ENCODE data around the gene SYCE1L.
"Not testable (repeated sequence)": the region's sequence is repeated elsewhere in the genome, so short reads cannot be mapped to it uniquely, and the experiment has no call there.

The SYCE1L gene

DNA sequence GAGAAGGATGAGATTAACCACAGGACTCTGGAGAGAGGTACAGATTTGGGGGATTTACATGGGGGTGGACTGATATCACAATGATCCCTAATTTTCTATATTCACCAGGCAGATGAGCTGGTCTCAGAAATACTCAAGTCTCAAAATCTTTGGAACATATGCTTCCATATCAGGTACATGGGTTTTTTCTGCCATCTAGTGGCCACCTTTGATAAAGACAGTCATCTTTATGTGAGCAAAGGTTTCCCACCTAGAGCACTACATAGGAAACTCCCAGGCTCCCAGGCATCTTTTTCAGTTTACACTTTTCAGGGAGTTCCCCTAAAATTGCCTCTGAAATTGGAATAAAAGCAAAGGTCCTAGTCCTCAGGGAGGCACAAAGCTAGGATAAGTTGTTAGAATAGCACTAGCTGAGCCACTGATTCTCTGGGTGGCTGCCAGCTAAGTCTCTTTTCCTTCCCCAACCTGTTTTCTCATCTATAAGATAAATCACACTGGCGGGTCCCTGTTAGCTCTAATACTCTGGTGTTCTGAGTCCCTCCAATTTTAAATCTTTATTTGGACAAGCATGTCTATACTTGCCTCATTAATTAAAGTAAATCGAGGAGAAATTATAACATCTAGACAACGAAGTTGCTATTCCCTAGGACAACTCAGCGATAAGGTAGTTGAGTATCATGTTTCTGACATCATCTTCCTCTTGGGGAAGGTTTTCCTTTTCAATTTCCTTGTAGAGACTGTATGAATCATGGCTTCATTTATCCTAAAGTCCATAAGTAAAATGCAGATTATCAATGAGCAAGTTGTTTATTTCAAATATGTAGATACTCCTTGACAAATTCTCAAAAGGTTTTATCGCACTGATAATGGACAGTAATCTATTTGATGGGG, 27.2 kb upstream of the SYCE1L start:
- Histone ChIP-seq H3K9me3 (ENCODE audit: control insufficient read depth, low read length) (no peaks in the 10 kb centered on the region), H3K4me1 (no peaks in the 10 kb centered on the region), H3K4me2 (ENCODE audit: low read length) (no peak overlapping the region), H3K27ac (no peak overlapping the region), H2AFZ (no peak overlapping the region), H3K79me2 (no peaks in the 10 kb centered on the region), H3K27me3 (ENCODE audit: control insufficient read depth, insufficient read depth, low read length) (no peaks in the 10 kb centered on the region), H3K4me3 (ENCODE audit: low read depth, low read length) (no peak overlapping the region), H3K9ac (no peak overlapping the region), H3K36me3 (ENCODE audit: control insufficient read depth, insufficient read depth, low read length) (no peaks in the 10 kb centered on the region)
- TF ChIP-seq, protein P1, sequence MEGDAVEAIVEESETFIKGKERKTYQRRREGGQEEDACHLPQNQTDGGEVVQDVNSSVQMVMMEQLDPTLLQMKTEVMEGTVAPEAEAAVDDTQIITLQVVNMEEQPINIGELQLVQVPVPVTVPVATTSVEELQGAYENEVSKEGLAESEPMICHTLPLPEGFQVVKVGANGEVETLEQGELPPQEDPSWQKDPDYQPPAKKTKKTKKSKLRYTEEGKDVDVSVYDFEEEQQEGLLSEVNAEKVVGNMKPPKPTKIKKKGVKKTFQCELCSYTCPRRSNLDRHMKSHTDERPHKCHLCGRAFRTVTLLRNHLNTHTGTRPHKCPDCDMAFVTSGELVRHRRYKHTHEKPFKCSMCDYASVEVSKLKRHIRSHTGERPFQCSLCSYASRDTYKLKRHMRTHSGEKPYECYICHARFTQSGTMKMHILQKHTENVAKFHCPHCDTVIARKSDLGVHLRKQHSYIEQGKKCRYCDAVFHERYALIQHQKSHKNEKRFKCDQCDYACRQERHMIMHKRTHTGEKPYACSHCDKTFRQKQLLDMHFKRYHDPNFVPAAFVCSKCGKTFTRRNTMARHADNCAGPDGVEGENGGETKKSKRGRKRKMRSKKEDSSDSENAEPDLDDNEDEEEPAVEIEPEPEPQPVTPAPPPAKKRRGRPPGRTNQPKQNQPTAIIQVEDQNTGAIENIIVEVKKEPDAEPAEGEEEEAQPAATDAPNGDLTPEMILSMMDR (IDR thresholded peaks at IDR 0.05), result peak; percentile 82

GRCh38 chr16:77172951-77173350, 26.3 kb upstream of the SYCE1L start:
- Histone ChIP-seq H3K79me2 (no peaks in the 10 kb centered on the region), H3K4me3 (ENCODE audit: low read depth, low read length) (no peak overlapping the region), H3K27ac (no peak overlapping the region), H3K9ac (no peak overlapping the region), H3K27me3 (ENCODE audit: control insufficient read depth, insufficient read depth, low read length) (no peaks in the 10 kb centered on the region), H2AFZ (no peak overlapping the region), H3K36me3 (ENCODE audit: control insufficient read depth, insufficient read depth, low read length) (no peaks in the 10 kb centered on the region), H3K9me3 (ENCODE audit: control insufficient read depth, low read length) (no peaks in the 10 kb centered on the region), H3K4me2 (ENCODE audit: low read length) (no peak overlapping the region), H3K4me1 (no peaks in the 10 kb centered on the region)
- TF ChIP-seq, protein P1 (IDR thresholded peaks at IDR 0.05), result no peak

DNA sequence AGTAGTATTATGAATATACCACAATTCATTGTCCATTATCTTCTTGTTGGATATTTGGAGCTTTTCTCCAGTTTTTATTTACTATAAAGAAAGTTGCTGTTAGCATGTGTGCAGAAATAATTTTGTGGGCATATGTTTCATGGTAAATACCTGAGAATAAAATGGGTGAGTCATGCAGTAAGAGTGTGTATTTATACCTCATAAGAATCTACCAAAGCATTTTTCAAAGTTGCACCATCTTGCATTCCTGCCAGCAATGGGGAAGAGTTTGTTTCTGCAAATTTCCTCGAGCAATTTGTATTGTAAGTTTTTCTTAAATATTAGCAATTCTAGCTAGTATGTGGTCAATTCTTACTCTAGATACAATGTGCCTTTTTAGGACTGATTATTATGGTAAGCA, 16.1 kb upstream of the SYCE1L start:
- no peaks in the 10 kb centered on the region for H3K27me3 ChIP-seq (ENCODE audit: control insufficient read depth, insufficient read depth, low read length)
- H3K27ac ChIP-seq, result no peak overlapping the region
- no peak overlapping the region for H3K4me2 ChIP-seq (ENCODE audit: low read length)
- no peaks in the 10 kb centered on the region for H3K36me3 ChIP-seq (ENCODE audit: control insufficient read depth, insufficient read depth, low read length)
- no peak overlapping the region for H2AFZ ChIP-seq
- H3K4me3 ChIP-seq (ENCODE audit: low read depth, low read length), result no peak overlapping the region
- no peaks in the 10 kb centered on the region for H3K4me1 ChIP-seq
- no peak overlapping the region for H3K9ac ChIP-seq
- H3K9me3 ChIP-seq (ENCODE audit: control insufficient read depth, low read length), result no peaks in the 10 kb centered on the region
- no peaks in the 10 kb centered on the region for H3K79me2 ChIP-seq
- TF ChIP-seq, protein P1 (IDR thresholded peaks at IDR 0.05), result no peak

DNA sequence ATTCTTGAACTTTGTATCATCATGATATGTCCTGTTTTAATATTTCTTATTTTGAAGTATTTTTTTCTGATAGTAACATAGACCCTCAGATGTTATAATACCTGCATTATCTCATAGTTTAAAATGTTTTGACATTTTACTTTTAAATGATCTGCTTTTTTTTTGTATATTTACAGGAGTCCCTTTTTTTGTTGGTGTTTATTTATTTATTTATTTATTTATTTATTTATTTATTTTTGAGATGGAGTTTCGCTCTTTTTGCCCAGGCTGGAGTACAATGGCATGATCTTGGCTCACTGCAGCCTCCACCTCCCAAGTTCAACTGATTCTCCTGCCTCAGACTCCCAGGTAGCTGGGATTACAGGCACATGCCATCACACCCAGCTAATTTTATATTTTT, 12.9 kb upstream of the SYCE1L start:
- not testable (repeated sequence) for H3K36me3 ChIP-seq (ENCODE audit: control insufficient read depth, insufficient read depth, low read length); H3K4me2 ChIP-seq (ENCODE audit: low read length); H3K4me3 ChIP-seq (ENCODE audit: low read depth, low read length); H3K79me2 ChIP-seq; H3K9ac ChIP-seq; H3K4me1 ChIP-seq; H3K27me3 ChIP-seq (ENCODE audit: control insufficient read depth, insufficient read depth, low read length); H3K27ac ChIP-seq; H2AFZ ChIP-seq; H3K9me3 ChIP-seq (ENCODE audit: control insufficient read depth, low read length)

GRCh38 chr16:77190190-77190477, 9.1 kb upstream of the SYCE1L start:
- Histone ChIP-seq H3K9me3 (ENCODE audit: control insufficient read depth, low read length) (no peaks in the 10 kb centered on the region), H3K9ac (peak overlapping the region; percentile 40), H3K4me3 (ENCODE audit: low read depth, low read length) (peak overlapping the region; percentile 93), H3K4me2 (ENCODE audit: low read length) (peak overlapping the region; percentile 83), H3K4me1 (peaks cover 5% of the 10 kb centered on the region), H3K79me2 (no peaks in the 10 kb centered on the region), H2AFZ (peak overlapping the region; percentile 97), H3K36me3 (ENCODE audit: control insufficient read depth, insufficient read depth, low read length) (no peaks in the 10 kb centered on the region), H3K27me3 (ENCODE audit: control insufficient read depth, insufficient read depth, low read length) (no peaks in the 10 kb centered on the region), H3K27ac (peak overlapping the region; percentile 92)
- TF ChIP-seq, protein P1 (IDR thresholded peaks at IDR 0.05), result no peak

All from parathyroid adenoma (tissue), 2 donors.